Gastroesophageal sphincter (tissue), 3 donors: ENCODE results near the gene SLC6A2.

Experiments used
- CTCF ChIP-seq, 4 experiments: fragments of 200-600 bp in 2 of 4; fragments of 450-650 bp in 2 of 4; sonication (generic) in 1 of 4; IDR thresholded peaks; one replicate each; pipeline ENCODE4 v1.5.1; 2017 to 2019; ENCODE audit warnings: antibody characterized with exemption in 4 of 4, mild to moderate bottlenecking in 2 of 4, moderate library complexity in 2 of 4
- EP300 ChIP-seq: sonication (generic); formaldehyde crosslinking; IDR thresholded peaks from one replicate; pipeline ENCODE4 v1.6.1; 2017; ENCODE audit warnings: antibody characterized with exemption, mild to moderate bottlenecking
- POLR2A ChIP-seq, 2 donors: fragments of 450-650 bp; IDR thresholded peaks; one replicate each; pipeline ENCODE4 v1.6.1; 2017; ENCODE audit warnings: antibody characterized with exemption in 2 of 2, mild to moderate bottlenecking in 2 of 2, moderate library complexity in 1 of 2
- POLR2AphosphoS5 ChIP-seq: sonication (generic); formaldehyde crosslinking; IDR thresholded peaks from one replicate; pipeline ENCODE4 v1.6.1; 2017; ENCODE audit warnings: antibody characterized with exemption

GRCh38 chr16:55699616-55700015 is 43.8 kb downstream of the SLC6A2 start:
- TF ChIP-seq CTCF (IDR thresholded peaks at IDR 0.05) (no peak), POLR2A (IDR thresholded peaks at IDR 0.05) (no peak), POLR2AphosphoS5 (no peak), EP300 (no peak)
